Osteocyte (in vitro differentiated cells): ENCODE results near the gene CASZ1. TPM values are rescaled to one million over a fixed set of nuclear protein-coding genes. Genes with fewer than 3 reads are reported as not detected.

ENCODE experiments used
- DNase-seq: peaks from one replicate; pipeline ENCODE4 v3.0.0; 2021; ENCODE audit warnings: mixed read lengths; ENCODE audit not compliant: unreplicated experiment; ENCODE audit errors: extremely low spot score
- H3K27ac Mint-ChIP-seq: one replicate; pipeline ENCODE4 v1.8.0; 2021; ENCODE audit warnings: mild to moderate bottlenecking, mixed read lengths; ENCODE audit not compliant: unreplicated experiment
- H3K27me3 Mint-ChIP-seq: one replicate; pipeline ENCODE4 v1.8.0; 2021; ENCODE audit warnings: mixed read lengths; ENCODE audit not compliant: unreplicated experiment
- H3K36me3 Mint-ChIP-seq: one replicate; pipeline ENCODE4 v1.8.0; 2021; ENCODE audit warnings: mixed read lengths; ENCODE audit not compliant: unreplicated experiment
- H3K4me1 Mint-ChIP-seq: one replicate; pipeline ENCODE4 v1.8.0; 2021; ENCODE audit warnings: mixed read lengths; ENCODE audit not compliant: unreplicated experiment
- H3K4me3 Mint-ChIP-seq: one replicate; pipeline ENCODE4 v1.8.0; 2021; ENCODE audit warnings: mild to moderate bottlenecking, moderate library complexity, mixed read lengths; ENCODE audit not compliant: unreplicated experiment
- H3K9me3 Mint-ChIP-seq: one replicate; pipeline ENCODE4 v1.8.0; 2021; ENCODE audit warnings: mixed read lengths; ENCODE audit not compliant: unreplicated experiment
- CTCF ChIP-seq: fragments of 200-600 bp; sonication (generic); IDR thresholded peaks from 2 replicates; pipeline ENCODE4 v1.5.0; 2021; ENCODE audit warnings: antibody characterized with exemption, mild to moderate bottlenecking, moderate library complexity
- total RNA-seq: library from RNA; stranded (reverse); gene quantifications from 2 replicates; pipeline ENCODE4 v1.2.1, GENCODE V29; 2021

CASZ1 gene
- total RNA-seq, 1 donor from 2014 or later = 1.2 TPM

GRCh38 chr1:10639775-10640578 is 156.5 kb downstream of the CASZ1 start:
- no peak for TF ChIP-seq CTCF
- Mint-ChIP-seq H3K9me3 (no peaks in the 10 kb centered on the region), H3K4me1 (peaks cover 30% of the 10 kb centered on the region), H3K27ac (no peak overlapping the region), H3K4me3 (no peak overlapping the region), H3K27me3 (no peaks in the 10 kb centered on the region), H3K36me3 (no peaks in the 10 kb centered on the region)
- no peak for DNase-seq

- peaks cover 33% of the 10 kb centered on the region for H3K4me1 Mint-ChIP-seq
- no peaks in the 10 kb centered on the region for H3K27me3 Mint-ChIP-seq
- H3K36me3 Mint-ChIP-seq = no peaks in the 10 kb centered on the region
- no peak for TF ChIP-seq CTCF
- DNase-seq = no peak
- H3K9me3 Mint-ChIP-seq = no peaks in the 10 kb centered on the region
- H3K4me3 Mint-ChIP-seq = no peak overlapping the region
- H3K27ac Mint-ChIP-seq = no peak overlapping the region
Observed at GRCh38 chr1:10639011-10639774, 157.3 kb downstream of the CASZ1 start.

GRCh38 chr1:10638559-10639005 is 157.9 kb downstream of the CASZ1 start:
- no peak overlapping the region for H3K27ac Mint-ChIP-seq
- H3K36me3 Mint-ChIP-seq = no peaks in the 10 kb centered on the region
- no peak overlapping the region for H3K4me3 Mint-ChIP-seq
- no peak for DNase-seq
- H3K9me3 Mint-ChIP-seq = no peaks in the 10 kb centered on the region
- TF ChIP-seq CTCF = no peak
- H3K27me3 Mint-ChIP-seq = no peaks in the 10 kb centered on the region
- H3K4me1 Mint-ChIP-seq = peaks cover 36% of the 10 kb centered on the region

- no peaks in the 10 kb centered on the region for H3K36me3 Mint-ChIP-seq
- DNase-seq = no peak
- no peak for TF ChIP-seq CTCF
- H3K9me3 Mint-ChIP-seq = no peaks in the 10 kb centered on the region
- H3K4me3 Mint-ChIP-seq = no peak overlapping the region
- no peaks in the 10 kb centered on the region for H3K27me3 Mint-ChIP-seq
- peaks cover 41% of the 10 kb centered on the region for H3K4me1 Mint-ChIP-seq
- no peak overlapping the region for H3K27ac Mint-ChIP-seq
Observed at GRCh38 chr1:10637834-10638558, 158.4 kb downstream of the CASZ1 start.
